ENCODE data around the gene INSR. TPM values are rescaled to one million over a fixed set of nuclear protein-coding genes. Genes with fewer than 3 reads are reported as not detected.

The INSR gene
- total and polyA plus RNA-seq, 12 donors = 20.2 to 157 (median 99.0) TPM

DNA sequence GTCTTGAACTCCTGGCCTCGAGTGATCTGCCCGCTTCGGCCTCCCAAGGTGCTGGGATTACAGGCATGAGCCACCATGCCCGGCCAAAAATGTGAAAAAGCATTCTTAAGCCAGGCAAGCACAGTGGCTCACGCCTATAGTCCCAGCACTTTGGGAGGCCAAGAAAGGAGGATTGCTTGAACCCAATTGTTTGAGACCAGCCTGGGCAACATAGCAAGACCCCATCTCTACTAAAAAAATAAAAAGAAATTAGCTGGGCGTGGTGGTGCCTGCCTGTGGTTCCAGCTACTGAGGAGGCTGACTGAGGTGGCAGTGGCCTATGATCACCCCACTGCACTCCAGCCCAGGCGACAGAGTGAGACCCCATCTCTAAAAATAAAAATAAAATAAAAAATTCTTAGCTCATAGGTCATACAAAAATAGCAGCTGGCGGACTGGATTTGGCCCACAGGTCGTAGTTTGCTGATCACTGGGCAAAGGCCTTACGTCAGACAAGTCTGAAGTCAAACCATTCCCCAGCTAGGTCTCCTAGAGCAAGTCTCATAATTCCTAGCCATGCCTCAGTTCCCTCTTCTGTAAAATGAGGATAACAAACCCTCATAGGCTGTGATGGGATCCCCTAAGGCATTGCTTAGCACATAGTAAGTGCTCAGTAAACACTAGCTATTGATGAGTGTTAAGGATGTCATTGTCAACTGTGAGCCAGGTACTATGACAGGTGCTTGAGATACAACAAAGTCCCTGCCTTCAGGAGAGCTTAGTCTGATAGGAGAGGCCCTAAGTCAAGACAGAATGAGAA lies 36.0 kb downstream of the INSR start:
- 86 to 91% methylated on average over 10 of the region's 10 CpGs for WGBS, 2 donors
- H3K9me3 ChIP-seq = no peaks in the 10 kb centered on the region
- peak in 1 of 8 donors; percentile 40 for ATAC-seq
- TF ChIP-seq, protein P1, sequence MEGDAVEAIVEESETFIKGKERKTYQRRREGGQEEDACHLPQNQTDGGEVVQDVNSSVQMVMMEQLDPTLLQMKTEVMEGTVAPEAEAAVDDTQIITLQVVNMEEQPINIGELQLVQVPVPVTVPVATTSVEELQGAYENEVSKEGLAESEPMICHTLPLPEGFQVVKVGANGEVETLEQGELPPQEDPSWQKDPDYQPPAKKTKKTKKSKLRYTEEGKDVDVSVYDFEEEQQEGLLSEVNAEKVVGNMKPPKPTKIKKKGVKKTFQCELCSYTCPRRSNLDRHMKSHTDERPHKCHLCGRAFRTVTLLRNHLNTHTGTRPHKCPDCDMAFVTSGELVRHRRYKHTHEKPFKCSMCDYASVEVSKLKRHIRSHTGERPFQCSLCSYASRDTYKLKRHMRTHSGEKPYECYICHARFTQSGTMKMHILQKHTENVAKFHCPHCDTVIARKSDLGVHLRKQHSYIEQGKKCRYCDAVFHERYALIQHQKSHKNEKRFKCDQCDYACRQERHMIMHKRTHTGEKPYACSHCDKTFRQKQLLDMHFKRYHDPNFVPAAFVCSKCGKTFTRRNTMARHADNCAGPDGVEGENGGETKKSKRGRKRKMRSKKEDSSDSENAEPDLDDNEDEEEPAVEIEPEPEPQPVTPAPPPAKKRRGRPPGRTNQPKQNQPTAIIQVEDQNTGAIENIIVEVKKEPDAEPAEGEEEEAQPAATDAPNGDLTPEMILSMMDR (IDR thresholded peaks at IDR 0.05) = no peak
- no peaks in the 10 kb centered on the region for H3K27me3 ChIP-seq
- peaks cover 0 to 4% (median 0%) of the 10 kb centered on the region in 9 donors for H3K36me3 ChIP-seq
- no peak for DNase-seq
- intact Hi-C loops (cut with DNase I) = no loop called here
- H3K27ac ChIP-seq = peak overlapping the region in 4 of 10 donors; percentile 31 to 58 (median 44)
- no peak overlapping the region for H3K4me3 ChIP-seq
- H3K4me1 ChIP-seq = peaks cover 11 to 86% (median 52%) of the 10 kb centered on the region in 9 donors

DNA sequence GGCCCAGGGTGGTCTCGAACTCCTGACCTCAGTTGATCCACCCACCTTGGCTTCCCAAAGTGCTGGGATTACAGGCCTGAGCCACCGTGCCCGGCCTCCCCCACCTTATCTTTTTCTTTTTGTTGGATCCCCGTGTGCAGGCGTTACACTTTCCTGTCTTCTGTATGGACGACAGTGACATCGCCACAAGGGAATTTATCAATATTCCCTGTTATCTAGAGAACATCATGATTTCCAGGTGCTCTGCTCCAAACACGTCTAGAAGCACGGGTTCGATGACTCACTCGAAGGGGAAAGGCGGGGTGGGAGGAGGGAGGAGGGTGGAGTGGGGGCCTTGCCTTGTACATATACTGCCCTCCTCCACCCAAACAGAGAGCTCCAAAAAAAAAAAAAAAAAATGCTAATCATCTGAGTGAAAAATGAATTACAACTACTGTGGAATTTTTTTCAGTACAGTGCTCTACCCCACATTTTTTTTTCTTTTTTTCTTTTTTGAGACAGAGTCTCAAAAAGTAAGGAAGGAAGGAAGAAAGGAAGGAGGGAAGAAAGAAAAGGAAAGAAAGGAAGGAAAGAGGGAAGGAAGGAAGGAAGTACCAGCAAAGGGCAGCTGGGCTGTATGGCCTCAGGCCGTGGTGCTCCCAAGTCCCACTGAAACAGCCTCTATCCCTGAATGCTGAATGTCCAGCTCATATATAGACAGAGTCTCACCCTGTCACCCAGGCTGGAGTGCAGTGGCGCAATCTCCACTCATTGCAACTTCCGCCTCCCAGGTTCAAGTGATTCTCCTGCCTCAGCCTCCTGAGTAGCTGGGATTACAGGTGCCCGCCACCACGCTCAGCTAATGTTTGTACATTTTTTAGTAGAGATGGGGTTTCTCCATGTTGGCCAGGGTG lies 36.8 kb downstream of the INSR start:
- Histone ChIP-seq H3K27ac (peak overlapping the region in 4 of 10 donors; percentile 35 to 58 (median 44)), H3K36me3 (peaks cover 0 to 4% (median 0%) of the 10 kb centered on the region in 9 donors), H3K4me3 (no peak overlapping the region), H3K27me3 (no peaks in the 10 kb centered on the region), H3K4me1 (peaks cover 6 to 78% (median 46%) of the 10 kb centered on the region in 9 donors), H3K9me3 (no peaks in the 10 kb centered on the region)
- intact Hi-C loops (cut with DNase I) = no loop called here
- peak in 5 of 8 donors; percentile 39 to 82 (median 56) for ATAC-seq
- TF ChIP-seq, protein P1 (IDR thresholded peaks at IDR 0.05) = no peak
- peak in 1 of 2 donors; percentile 24 for DNase-seq
- WGBS, 2 donors = 54 to 57% methylated on average over 17 of the region's 17 CpGs

DNA sequence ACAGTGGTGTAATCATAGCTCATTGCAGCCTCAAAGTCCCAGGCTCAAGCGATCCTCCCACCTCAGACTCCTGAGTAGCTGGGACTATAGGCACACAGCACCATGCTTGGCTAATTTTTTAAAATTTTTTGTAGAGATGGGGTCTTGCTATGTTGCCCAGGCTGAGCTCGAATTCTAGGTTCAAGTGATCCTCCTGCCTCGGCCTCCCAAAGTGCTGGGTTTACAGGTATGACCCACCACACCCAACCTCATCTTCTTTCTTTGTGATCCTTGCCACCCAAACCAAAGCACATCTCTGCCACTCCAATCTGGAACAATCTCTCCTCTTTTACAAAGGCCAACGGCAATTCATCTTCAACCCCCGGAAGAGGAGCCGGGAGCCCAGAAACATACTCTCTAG lies 38.6 kb downstream of the INSR start:
- H3K27ac ChIP-seq = no peak overlapping the region
- WGBS, 2 donors = 87 to 99% methylated on average over 6 of the region's 6 CpGs

More for the DNA sequence above, 38.6 kb downstream of the INSR start:
- DNase-seq (no peak), ATAC-seq (no peak)
- H3K36me3 ChIP-seq = peaks cover 0 to 4% (median 0%) of the 10 kb centered on the region in 9 donors
- intact Hi-C loops (cut with DNase I) = no loop called here
- no peaks in the 10 kb centered on the region for H3K27me3 ChIP-seq
- peaks cover 6 to 71% (median 33%) of the 10 kb centered on the region in 9 donors for H3K4me1 ChIP-seq
- TF ChIP-seq, protein P1 (IDR thresholded peaks at IDR 0.05) = no peak
- H3K9me3 ChIP-seq = no peaks in the 10 kb centered on the region
- H3K4me3 ChIP-seq = no peak overlapping the region

Data from heart right ventricle (tissue), 16 donors.